Erythroblast (primary cell): ENCODE results near the gene TTLL3.
"Not testable (repeated sequence)": the region's sequence is repeated elsewhere in the genome, so short reads cannot be mapped to it uniquely, and the experiment has no call there.

Experiments used
- DNase-seq, 2 experiments: peaks; one replicate each; lab custom pipeline; 2025; lab: John Stamatoyannopoulos, UW
- GATA1 ChIP-seq: IDR thresholded peaks from 2 replicates; pipeline ENCODE4 v1.6.1; 2011; ENCODE audit warnings: low read depth, mild to moderate bottlenecking, control low read depth, low read length, moderate library complexity
- POLR2A ChIP-seq: IDR thresholded peaks from 2 replicates; pipeline ENCODE4 v1.6.1; 2011; ENCODE audit warnings: mild to moderate bottlenecking, low read length

TTLL3 gene

DNA sequence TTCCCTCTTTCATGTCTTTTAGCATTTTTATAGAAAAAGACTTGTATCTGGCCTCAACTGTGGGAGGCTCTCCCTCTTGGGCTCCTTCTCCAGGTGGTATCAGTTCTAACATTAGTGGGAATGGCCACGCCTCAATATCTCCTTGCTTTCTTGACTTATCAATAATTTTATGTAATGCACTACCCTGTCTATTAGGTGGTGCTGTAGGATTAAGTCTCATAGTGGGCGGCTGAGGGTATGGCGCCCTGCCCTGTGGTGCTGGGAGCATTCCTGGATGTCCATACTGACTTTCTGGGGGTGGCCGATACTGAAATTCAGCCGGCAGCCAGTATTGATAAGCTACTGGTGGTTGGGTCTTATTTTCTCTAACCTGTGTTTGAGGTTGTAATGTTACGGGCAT is 42.5 kb downstream of the TTLL3 start:
- DNase-seq: no peak
- TF ChIP-seq GATA1 (no peak), POLR2A (no peak)

DNA sequence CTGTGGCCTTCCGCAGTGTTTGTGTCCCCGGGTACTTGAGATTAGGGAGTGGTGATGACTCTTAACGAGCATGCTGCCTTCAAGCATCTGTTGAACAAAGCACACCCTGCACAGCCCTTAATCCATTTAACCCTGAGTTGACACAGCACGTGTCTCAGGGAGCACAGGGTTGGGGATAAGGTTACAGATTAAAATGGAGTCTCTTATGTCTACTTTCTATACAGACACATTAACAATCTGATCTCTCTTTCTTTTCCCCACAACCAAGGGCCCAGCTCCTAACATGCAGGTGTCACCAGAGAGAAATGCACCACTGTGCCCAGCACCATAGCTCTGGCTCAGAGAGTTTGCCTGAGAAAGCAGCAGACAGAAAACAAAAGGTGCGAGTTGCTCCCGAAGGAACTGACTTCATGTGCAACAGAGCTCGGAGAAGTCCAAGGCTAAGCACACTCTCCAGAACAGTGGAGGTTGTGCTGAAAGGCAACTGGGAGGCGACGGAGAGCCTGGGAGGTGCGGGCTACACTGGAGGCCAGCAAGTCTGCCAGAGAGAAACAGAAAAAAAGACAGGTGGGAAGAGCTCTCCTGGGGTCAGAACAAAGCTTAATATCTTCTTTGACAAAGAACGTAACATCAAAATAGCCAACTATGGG is 44.4 kb downstream of the TTLL3 start:
- DNase-seq: not testable (repeated sequence)

DNA sequence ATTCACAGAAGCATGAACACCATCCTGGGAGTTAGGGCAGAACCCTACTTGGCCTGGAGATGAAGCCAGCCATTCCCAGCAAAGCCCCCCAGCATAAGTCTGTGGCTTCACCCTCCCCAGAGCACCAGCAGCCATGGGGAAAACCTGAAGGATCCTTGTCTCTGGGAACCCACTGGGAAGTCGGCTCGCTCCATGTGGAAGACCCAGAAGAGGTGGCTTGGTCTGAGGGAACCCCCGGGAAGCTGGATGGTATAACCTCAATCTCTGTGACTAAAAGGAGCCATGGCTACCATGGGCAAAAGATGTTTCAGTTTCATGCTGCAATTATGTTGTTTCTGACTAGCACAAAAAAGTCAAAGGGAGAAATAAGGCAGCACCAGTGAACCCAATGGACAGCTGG is 45.5 kb downstream of the TTLL3 start:
- no peak for TF ChIP-seq GATA1
- TF ChIP-seq POLR2A: no peak
- no peak for DNase-seq

DNA sequence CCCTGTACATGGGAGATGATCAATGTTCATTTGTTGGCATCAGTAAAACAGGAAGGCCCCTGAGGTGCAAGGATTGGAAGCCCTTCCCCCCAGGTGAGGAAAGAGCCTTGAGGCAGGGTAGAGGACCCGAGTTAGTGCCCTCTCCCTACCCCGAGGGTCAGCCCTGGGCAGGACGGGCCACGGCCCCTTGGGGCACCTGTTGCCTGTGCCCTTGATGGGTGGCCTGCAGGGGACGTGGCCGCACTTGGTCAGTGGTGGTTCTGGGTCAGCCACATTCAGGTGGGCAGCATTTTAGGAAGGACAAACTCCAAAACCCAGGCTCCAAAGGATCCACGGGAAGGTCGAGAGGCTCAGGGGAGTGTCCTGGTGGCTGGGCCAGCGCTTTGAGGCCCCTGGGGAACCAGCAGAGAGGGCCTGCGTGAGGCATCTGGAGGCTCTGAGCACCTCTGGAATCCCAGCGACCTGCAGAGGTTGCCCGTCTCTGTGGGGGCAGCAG is 49.5 kb downstream of the TTLL3 start:
- TF ChIP-seq GATA1: no peak
- TF ChIP-seq POLR2A: no peak

DNA sequence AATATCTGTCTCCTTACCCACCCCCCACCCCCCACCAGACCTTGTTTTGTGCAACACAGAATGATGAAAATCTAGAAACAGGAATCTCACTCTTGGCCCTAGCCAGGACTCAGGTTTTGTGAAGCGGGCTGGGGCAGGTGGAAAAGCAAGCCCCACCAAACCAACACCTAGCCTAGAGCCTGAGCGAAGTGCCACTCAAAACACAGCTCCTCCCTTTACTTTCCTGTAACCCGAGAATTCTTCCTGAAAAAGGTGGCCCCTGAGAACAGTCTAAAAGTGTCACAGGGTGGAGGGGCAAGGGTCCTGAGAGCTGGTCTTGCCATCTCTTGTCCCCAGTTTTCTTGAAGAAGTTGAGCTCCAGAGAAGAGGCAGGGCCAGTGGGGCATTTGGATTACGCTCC is 51.1 kb downstream of the TTLL3 start:
- TF ChIP-seq GATA1 (no peak), POLR2A (no peak)

More for the DNA sequence above, 49.5 kb downstream of the TTLL3 start:
- no peak for DNase-seq

DNA sequence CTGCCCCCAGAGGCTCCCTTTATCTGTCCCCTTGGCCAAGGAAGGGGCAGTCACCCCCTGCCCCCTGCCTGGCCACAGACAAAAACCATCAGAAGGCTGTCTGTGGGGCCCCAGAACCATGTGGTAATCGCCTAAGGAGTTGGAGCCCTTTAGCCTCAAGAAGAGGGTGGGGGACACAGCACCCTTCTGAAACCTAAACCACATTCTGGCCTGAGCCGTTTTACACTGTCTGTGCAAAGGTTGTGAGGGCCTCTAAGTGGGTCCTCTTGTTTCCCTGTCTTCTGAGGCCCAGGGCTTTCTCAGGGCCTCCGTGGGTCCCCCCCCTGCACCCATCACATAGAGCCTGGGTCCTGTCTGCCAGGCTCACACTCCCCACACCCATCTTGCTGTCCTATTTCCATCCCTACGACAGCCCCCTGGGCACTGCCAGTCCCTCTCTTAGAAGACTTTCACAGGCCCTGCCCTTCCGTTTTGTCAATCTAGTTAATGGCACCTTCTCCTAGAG is 51.6 kb downstream of the TTLL3 start:
- no peak for TF ChIP-seq POLR2A
- no peak for TF ChIP-seq GATA1
- no peak for DNase-seq

More for the DNA sequence above, 51.1 kb downstream of the TTLL3 start:
- DNase-seq: no peak

DNA sequence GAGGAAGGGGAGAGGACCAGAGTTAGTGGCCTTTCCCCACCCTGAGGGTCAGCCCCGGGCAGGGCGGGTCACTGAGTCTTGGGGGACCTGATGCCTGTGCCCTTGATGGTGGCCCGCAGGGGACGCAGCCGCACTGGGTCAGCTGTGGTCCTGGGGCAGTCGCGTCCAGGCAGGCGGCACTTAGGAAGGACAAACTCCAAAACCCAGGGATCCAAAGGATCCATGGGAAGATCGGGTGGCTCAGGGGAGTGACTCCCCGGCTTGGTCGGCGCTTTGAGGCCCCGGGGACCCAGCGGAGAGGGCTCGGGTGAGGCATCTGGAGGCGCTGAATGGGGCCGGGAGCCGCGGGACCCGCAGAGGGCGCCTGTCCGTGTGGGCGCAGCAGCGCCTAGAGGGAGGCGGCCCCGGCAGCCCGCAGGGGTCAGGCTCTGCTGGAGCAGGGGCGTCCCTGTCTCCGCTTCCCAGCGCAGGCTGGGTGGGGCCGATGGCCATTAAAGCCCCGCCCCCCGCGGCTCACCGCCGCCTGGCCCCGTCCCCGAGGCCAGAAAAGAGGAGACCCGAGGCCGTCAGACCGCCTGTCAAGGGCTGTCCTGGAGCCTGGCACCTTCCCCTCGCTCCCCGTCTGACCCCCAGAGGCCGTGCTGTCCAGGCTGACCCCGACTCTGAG is 52.5 kb downstream of the TTLL3 start:
- DNase-seq: peak; percentile 75
- no peak for TF ChIP-seq GATA1
- no peak for TF ChIP-seq POLR2A

DNA sequence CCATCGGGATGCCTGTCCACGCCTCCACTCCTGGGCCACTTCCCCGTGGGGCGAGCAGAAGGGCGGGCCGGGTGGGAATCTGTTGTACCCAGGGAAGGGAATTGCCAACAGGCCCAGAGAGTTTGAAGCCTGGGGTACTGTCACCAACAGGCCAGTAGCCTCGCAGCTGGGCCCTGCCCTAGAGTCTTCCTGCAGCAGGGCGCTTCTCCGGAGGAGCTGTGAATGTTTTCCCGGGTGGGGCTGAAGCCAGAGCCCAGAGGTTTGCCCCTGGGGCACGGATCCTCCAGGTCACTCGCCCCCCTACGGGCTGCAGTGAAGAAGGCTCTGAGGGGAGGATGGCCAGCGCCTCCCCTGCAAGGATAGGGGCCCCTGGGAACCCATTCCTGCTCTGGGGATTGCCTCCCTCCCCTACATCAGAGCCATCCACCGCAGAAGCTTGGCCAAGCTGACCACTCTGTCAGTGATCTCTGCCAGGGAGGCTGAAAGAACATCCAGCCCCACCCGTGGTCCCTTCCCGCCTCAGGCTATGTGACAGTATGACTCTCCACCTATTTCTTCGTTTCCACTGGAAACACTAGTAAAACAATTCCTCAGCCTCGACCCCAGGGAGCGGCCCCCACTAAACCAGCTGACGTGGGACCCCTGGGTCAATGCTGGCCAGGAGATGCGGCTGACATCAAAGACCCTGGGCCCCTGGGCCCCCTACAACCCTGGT is 53.2 kb downstream of the TTLL3 start:
- TF ChIP-seq POLR2A (no peak), GATA1 (no peak)
- DNase-seq: no peak

DNA sequence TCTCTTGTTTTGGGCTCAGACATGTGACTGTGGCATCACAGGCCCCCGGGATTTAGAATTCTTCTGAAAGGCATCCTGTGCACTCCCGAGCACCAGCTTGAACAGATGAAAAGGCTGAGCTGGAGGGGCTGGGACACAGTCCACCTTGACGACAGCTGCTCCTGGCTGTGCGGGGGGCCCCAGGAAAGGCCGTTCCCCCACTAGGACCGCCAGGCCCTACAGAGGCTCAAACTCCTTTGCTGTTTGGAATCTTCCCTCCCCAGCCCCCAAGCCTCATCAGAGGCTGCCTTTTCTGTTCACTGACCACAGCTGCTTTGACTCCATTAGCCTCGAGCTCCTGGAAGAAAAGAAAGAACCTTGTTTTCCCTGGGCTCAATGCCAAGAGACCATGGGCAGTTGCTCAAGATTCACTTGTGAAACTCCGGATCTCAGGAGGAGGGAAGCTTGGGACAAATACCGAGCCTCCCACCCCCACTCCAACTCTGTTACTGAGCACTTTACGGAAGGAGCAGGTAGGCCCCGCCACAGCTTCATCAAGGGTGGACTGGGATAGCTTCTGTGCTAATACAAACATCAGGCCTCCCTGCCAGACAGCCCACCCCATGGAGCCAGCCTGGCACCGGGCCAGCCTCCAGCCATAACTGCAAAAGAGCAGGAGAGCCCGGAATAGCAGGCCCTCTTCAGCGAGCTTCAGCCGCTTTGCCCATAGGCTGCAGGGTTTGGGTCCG is 54.3 kb downstream of the TTLL3 start:
- TF ChIP-seq GATA1 (no peak), POLR2A (no peak)
- DNase-seq: no peak

DNA sequence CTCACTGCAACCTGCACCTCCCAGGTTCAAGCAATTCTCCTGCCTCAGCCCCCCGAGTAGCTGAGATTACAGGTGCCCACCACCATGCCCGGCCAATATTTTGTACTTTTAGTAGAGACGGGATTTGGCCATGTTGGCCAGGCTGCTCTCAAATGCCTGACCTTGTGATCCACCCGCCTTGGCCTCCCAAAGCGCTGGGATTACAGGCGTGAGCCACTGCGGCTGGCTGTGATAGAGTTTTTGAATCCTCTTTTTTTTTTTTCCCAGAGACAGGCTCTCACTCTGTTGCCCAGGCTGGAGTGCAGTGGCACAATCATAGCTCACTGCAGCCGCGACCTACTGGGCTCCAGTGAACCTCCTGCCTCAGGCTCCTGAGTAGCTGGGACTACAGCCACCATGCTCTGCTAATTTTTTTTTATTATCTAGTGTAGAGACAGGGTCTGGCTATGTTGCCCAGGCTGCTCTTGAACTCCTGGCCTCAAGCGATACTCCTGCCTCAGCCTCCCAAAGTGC is 55.1 kb downstream of the TTLL3 start:
- DNase-seq: not testable (repeated sequence)

DNA sequence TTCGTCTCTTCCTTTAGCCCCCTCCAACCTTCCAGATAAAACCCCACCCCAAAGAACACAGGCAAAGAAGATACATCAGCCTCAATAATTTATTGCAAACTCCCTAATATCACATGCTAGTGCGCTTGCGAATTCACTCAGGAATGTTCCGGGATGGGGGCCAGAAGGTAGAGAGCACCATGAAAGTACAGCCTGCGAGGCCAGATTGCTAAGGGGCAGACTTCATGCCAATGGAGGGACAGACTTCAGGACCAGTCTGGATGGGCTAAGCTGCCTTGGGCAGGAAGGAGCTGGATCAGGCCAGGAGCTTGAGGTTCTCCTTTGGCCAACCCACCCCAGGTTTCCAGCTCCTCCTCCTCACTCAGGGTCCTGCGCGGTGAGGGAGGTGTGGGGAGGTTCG is 56.6 kb downstream of the TTLL3 start:
- DNase-seq: no peak
- TF ChIP-seq GATA1: no peak
- TF ChIP-seq POLR2A: no peak

DNA sequence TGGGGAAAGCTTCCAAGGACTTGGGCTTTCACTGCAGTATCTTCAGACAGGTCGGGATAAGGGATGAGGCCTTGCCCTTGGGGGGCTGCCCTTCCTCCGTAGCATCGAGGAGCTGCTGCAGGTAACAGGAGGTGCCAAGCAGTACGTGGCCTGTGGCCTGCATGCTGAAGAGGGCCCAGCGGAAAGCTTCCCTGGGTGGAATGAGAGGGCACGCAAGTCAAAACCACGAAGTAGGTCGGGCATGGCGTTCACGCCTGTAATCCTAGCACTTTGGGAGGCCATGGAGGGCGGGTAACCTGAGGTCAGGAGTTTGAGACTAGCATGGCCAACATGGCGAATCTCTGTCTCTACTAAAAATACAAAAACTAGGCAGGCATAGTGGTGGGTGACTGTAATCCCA is 57.0 kb downstream of the TTLL3 start:
- no peak for TF ChIP-seq POLR2A
- no peak for TF ChIP-seq GATA1

DNA sequence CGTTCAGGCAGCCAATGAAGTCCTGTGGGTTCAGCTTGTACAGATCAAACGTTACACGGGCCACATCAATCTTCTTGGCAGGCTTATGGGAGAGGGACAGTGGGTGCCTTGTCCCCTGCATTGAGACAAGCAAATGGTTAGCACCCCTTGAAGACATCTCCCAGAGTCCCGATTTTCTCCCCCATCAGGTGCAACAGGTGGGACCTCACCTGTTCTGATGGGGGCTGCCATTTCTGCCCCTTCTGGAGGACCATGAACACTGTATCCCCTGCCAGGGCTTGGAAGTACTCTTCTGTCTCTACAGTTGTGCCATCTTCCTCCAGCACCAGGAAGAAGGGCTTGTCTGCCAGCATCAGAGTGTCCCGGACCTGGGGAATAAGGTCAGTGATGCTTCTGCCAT is 59.9 kb downstream of the TTLL3 start:
- no peak for DNase-seq
- no peak for TF ChIP-seq POLR2A
- no peak for TF ChIP-seq GATA1

More for the DNA sequence above, 57.0 kb downstream of the TTLL3 start:
- DNase-seq: no peak

DNA sequence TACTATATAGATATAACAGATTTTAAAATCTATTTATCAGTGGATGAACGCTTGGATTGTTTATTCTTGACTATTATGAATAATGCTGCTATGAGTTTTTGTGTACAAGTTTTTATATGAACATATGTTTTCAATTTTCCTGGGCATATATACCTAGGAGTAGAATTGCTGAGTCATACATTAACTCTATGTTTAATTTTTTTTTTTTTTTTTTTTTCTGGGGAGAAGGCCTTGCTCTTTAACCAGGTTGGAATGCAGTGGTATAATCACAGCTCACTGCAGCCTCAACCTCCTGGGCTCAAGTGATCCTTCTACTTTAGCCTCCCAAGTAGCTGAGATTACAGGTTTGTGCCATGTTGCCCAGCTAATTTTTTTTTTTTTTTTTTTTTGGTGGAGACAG is 60.9 kb downstream of the TTLL3 start:
- DNase-seq: no peak
- TF ChIP-seq POLR2A (no peak), GATA1 (no peak)

DNA sequence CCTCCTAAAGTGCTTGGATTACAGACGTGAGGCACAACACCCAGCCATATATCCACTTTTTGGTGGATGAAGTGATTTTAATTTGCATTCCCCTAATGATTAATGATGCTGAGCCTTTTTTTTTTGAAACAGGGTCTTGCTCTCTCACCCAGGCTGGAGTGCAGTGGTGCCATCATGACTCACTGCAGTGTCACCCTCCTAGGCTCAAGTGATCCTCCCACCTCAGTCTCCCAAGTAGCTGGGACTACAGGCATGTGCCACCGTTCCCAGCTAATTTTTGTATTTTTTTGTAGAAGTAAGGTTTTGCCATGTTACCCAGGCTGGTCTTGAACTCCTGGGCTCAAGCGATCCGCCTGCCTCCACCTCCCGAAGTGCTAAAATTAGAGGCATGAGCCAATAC is 62.0 kb downstream of the TTLL3 start:
- not testable (repeated sequence) for DNase-seq
